Activated CD8-positive, alpha-beta T cell treated with anti-CD3 and anti-CD28 coated beads for 36 hours (primary cell): ENCODE measurements around the gene PACSIN3. TPM values are rescaled to one million over a fixed set of nuclear protein-coding genes. Genes with fewer than 3 reads are reported as not detected.

ENCODE experiments used
- ATAC-seq: fragments of 200-7000 bp; cut with Tn5 transposase; one replicate; pipeline ENCODE4 v1.10.0; 2021; ENCODE audit warnings: mild to moderate bottlenecking, moderate library complexity
- CTCF ChIA-PET: fragments of 350-600 bp; sonication (Branson Sonifier 250); formaldehyde crosslinking; loops from one replicate; lab custom pipeline; 2021; ENCODE audit warnings: antibody characterized with exemption; lab: Charles Lee
- POLR2A ChIA-PET: fragments of 350-600 bp; sonication (Branson Sonifier 250); formaldehyde crosslinking; loops from one replicate; lab custom pipeline; 2021; ENCODE audit warnings: antibody characterized with exemption; lab: Charles Lee
- DNase-seq: peaks from one replicate; pipeline ENCODE4 v3.0.0-alpha.2; 2020
- H3K27ac Mint-ChIP-seq: one replicate; pipeline ENCODE4 v1.8.0; 2021; ENCODE audit warnings: mild to moderate bottlenecking, mixed read lengths
- H3K27me3 Mint-ChIP-seq: one replicate; pipeline ENCODE4 v1.8.0; 2021; ENCODE audit warnings: mixed read lengths
- H3K36me3 Mint-ChIP-seq: one replicate; pipeline ENCODE4 v1.8.0; 2021; ENCODE audit warnings: low read depth, mixed read lengths
- H3K4me1 Mint-ChIP-seq: one replicate; pipeline ENCODE4 v1.8.0; 2021; ENCODE audit warnings: low read depth, mixed read lengths
- H3K4me3 Mint-ChIP-seq: one replicate; pipeline ENCODE4 v1.8.0; 2021; ENCODE audit warnings: mild to moderate bottlenecking, moderate library complexity, mixed read lengths
- H3K9me3 Mint-ChIP-seq: one replicate; pipeline ENCODE4 v1.8.0; 2021; ENCODE audit warnings: mixed read lengths
- CTCF ChIP-seq: fragments of 200-600 bp; IDR thresholded peaks from one replicate; pipeline ENCODE4 v1.8.0; 2022; ENCODE audit warnings: antibody characterized with exemption, mild to moderate bottlenecking
- intact Hi-C: fragments of 100-400 bp; cut with micrococcal nuclease; formaldehyde crosslinking; loops from one replicate; pipeline ENCODE4 v1.10.0; 2022
- total RNA-seq, 2 experiments: library from RNA; stranded (reverse); gene quantifications; one replicate each; pipeline ENCODE4 v1.2.3, GENCODE V29; 2021

PACSIN3 gene
- total RNA-seq, 2 experiments from 2014 or later, result 4.7 to 8.0 TPM

GRCh38 chr11:47148903-47149531 lies 37.2 kb downstream of the PACSIN3 start:
- no peak overlapping the region for H3K4me3 Mint-ChIP-seq
- no peak for ATAC-seq
- H3K36me3 Mint-ChIP-seq, result no peaks in the 10 kb centered on the region
- ChIA-PET POLR2A (no interaction called here), CTCF (interaction anchor here (0.7 to 1.8 kb wide), 2 partner anchors 12 to 14 kb away, joined by 3 to 5 read pairs; no protein-coding TSS in a partner anchor)
- intact Hi-C loops, result no loop called here
- no peak overlapping the region for H3K27ac Mint-ChIP-seq
- peaks cover 9% of the 10 kb centered on the region for H3K4me1 Mint-ChIP-seq
- TF ChIP-seq CTCF, result no peak
- no peak for DNase-seq
- H3K27me3 Mint-ChIP-seq, result no peaks in the 10 kb centered on the region
- no peaks in the 10 kb centered on the region for H3K9me3 Mint-ChIP-seq

GRCh38 chr11:47148270-47148669 lies 38.0 kb downstream of the PACSIN3 start:
- ATAC-seq (no peak), DNase-seq (no peak)
- TF ChIP-seq CTCF, result no peak
- POLR2A ChIA-PET, result no interaction called here
- CTCF ChIA-PET, result interaction anchor here (0.7 kb wide), 1 partner anchor 15 kb away, joined by 3 read pairs; no protein-coding TSS in a partner anchor
- H3K36me3 Mint-ChIP-seq, result no peaks in the 10 kb centered on the region
- peaks cover 4% of the 10 kb centered on the region for H3K4me1 Mint-ChIP-seq
- no peaks in the 10 kb centered on the region for H3K27me3 Mint-ChIP-seq
- intact Hi-C loops, result no loop called here
- H3K9me3 Mint-ChIP-seq, result no peaks in the 10 kb centered on the region
- H3K4me3 Mint-ChIP-seq, result no peak overlapping the region
- H3K27ac Mint-ChIP-seq, result no peak overlapping the region

GRCh38 chr11:47147681-47148080 lies 38.6 kb downstream of the PACSIN3 start:
- Mint-ChIP-seq H3K4me3 (no peak overlapping the region), H3K4me1 (no peaks in the 10 kb centered on the region), H3K9me3 (no peaks in the 10 kb centered on the region), H3K27ac (no peak overlapping the region), H3K27me3 (no peaks in the 10 kb centered on the region), H3K36me3 (no peaks in the 10 kb centered on the region)
- no peak for ATAC-seq
- ChIA-PET POLR2A (interaction anchor here (0.7 to 1.2 kb wide), 2 partner anchors 89 to 231 kb away, joined by 3 read pairs; no protein-coding TSS in a partner anchor), CTCF (interaction anchor here (1.2 to 1.3 kb wide), 2 partner anchors 228 to 252 kb away, joined by 3 read pairs; no protein-coding TSS in a partner anchor)
- intact Hi-C loops, result no loop called here
- DNase-seq, result no peak
- TF ChIP-seq CTCF, result no peak

- CTCF ChIA-PET, result interaction anchor here (1.1 to 1.3 kb wide), 3 partner anchors 35 to 251 kb away, joined by 3 read pairs; no protein-coding TSS in a partner anchor
- DNase-seq (no peak), ATAC-seq (no peak)
- Mint-ChIP-seq H3K9me3 (no peaks in the 10 kb centered on the region), H3K27ac (no peak overlapping the region), H3K4me1 (no peaks in the 10 kb centered on the region), H3K4me3 (no peak overlapping the region), H3K27me3 (no peaks in the 10 kb centered on the region), H3K36me3 (no peaks in the 10 kb centered on the region)
- POLR2A ChIA-PET, result interaction anchor here (0.7 to 1.2 kb wide), 6 partner anchors 13 to 609 kb away, joined by 3 read pairs; no protein-coding TSS in a partner anchor
- no peak for TF ChIP-seq CTCF
- intact Hi-C loops, result no loop called here
Observed at GRCh38 chr11:47147250-47147649, 39.0 kb downstream of the PACSIN3 start.

GRCh38 chr11:47144541-47144940 lies 41.7 kb downstream of the PACSIN3 start:
- Mint-ChIP-seq H3K4me3 (no peak overlapping the region), H3K4me1 (no peaks in the 10 kb centered on the region), H3K27me3 (no peaks in the 10 kb centered on the region), H3K36me3 (no peaks in the 10 kb centered on the region), H3K27ac (no peak overlapping the region), H3K9me3 (no peaks in the 10 kb centered on the region)
- POLR2A ChIA-PET, result no interaction called here
- CTCF ChIA-PET, result interaction anchor here (3.7 kb wide), 1 partner anchor 9 kb away, joined by 20 read pairs; no protein-coding TSS in a partner anchor
- intact Hi-C loops, result no loop called here
- TF ChIP-seq CTCF, result no peak
- ATAC-seq, result no peak
- no peak for DNase-seq
